Kidney (tissue), 14 donors: ENCODE results near the gene CSNK1G2. TPM values are rescaled to one million over a fixed set of nuclear protein-coding genes. Genes with fewer than 3 reads are reported as not detected.
A peak's percentile ranks its signal among the peaks of the same experiment; 100 is the strongest.

Source experiments
- DNase-seq, 5 donors: peaks; one replicate each; pipeline ENCODE4 v3.0.0-alpha.2; 2013 to 2020
- FAIRE-seq: peaks from 2 replicates; lab custom pipeline; 2012; peaks lifted over from hg19 to GRCh38; lab: Jason Lieb, UNC
- H3K27ac ChIP-seq, 2 donors: one replicate each; pipeline ENCODE4 v1.7.0; 2013; ENCODE audit warnings: low read depth in 2 of 2, low read length in 2 of 2, inconsistent platforms in 1 of 2
- H3K27me3 ChIP-seq: one replicate; pipeline ENCODE4 v1.7.1; 2013; ENCODE audit warnings: low read length, inconsistent platforms; ENCODE audit not compliant: control insufficient read depth, insufficient read depth
- H3K36me3 ChIP-seq, 3 donors: one replicate each; pipeline versions ENCODE4 v1.7.0 to v1.7.1; 2013; ENCODE audit warnings: low read length in 3 of 3, control low read depth in 1 of 3, inconsistent platforms in 1 of 3; ENCODE audit not compliant: insufficient read depth in 3 of 3, control insufficient read depth in 2 of 3
- H3K4me1 ChIP-seq, 3 donors: one replicate each; pipeline versions ENCODE4 v1.7.0 to v1.7.1; 2013; ENCODE audit warnings: low read length in 3 of 3, inconsistent platforms in 1 of 3, low read depth in 1 of 3; ENCODE audit not compliant: control insufficient read depth in 2 of 3, insufficient read depth in 2 of 3
- H3K4me3 ChIP-seq, 3 donors: one replicate each; pipeline versions ENCODE4 v1.7.0 to v1.8.1; 2013; ENCODE audit warnings: low read length in 3 of 3, control low read depth in 1 of 3, inconsistent platforms in 1 of 3
- H3K9ac ChIP-seq, 3 donors: one replicate each; pipeline versions ENCODE4 v1.7.0 to v1.7.1; 2013; ENCODE audit warnings: low read length in 3 of 3, control low read depth in 1 of 3, inconsistent platforms in 1 of 3
- H3K9me3 ChIP-seq, 3 donors: one replicate each; pipeline versions ENCODE4 v1.7.0 to v1.7.1; 2013; ENCODE audit warnings: low read length in 3 of 3, control low read depth in 1 of 3, inconsistent platforms in 1 of 3; ENCODE audit not compliant: control insufficient read depth in 2 of 3, insufficient read depth in 1 of 3
- intact Hi-C: fragments of 100-400 bp; cut with DNase I; formaldehyde crosslinking; loops from one replicate; pipeline ENCODE4 v1.11.1; 2022
- polyA plus RNA-seq: library from polyadenylated mRNA; stranded (reverse); fragments of 350-450 nt; fragmentation: Illumina TruSeq; extraction: RNeasy Lipid Tissue Mini Kit (QIAGEN cat#74804); gene quantifications from one replicate; pipeline ENCODE4 v1.2.3, GENCODE V29; 2014; ENCODE audit warnings: low read depth, low replicate concordance; ENCODE audit not compliant: insufficient read depth
- total RNA-seq: library from RNA; stranded (reverse); fragmentation: NEBNext Ultra II Directional; extraction: Animal tissue kit (Norgen Biotek cat#: 25700); gene quantifications from one replicate; pipeline ENCODE4 v1.2.1, GENCODE V29; 2021
- TF ChIP-seq, protein P1 (sequence below): IDR thresholded peaks from 3 replicates; pipeline ENCODE4 v1.5.1; 2012; ENCODE audit warnings: mild to moderate bottlenecking, moderate library complexity, borderline replicate concordance; ENCODE audit not compliant: insufficient read depth; ENCODE audit errors: extremely low read depth
- donor health status: control.
- donor health status: control.
- donor health status: control.
- donor health status: control.
- donor health status: control.
- donor health status: DM: yes; HTN: yes; CAD: no.
- donor health status: Normal renal cell carcinoma (clear cell type).

CSNK1G2 gene
- total and polyA plus RNA-seq, 2 donors from 2014 or later, result 33.1 to 66.2 TPM

DNA sequence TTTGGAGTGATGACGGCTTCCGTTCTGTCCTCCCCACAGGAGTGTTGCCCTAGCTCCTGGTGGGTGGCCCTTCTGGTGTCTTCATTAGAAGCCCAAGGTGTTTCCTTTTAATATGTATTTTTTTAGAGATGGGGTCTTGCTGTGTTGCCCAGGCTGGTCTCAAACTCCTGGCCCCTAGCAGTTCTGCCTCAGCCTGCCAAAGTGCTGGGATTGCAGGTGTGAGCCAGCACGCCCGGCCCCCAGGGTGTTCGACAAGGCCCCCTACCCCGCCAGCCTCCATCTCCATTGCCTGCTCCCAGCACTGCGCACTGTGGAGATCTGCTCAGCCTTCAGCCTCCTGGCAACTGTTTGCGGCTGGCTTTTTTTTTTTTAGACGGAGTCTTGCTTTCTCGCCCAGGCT, 43.4 kb downstream of the CSNK1G2 start:
- TF ChIP-seq, protein P1, sequence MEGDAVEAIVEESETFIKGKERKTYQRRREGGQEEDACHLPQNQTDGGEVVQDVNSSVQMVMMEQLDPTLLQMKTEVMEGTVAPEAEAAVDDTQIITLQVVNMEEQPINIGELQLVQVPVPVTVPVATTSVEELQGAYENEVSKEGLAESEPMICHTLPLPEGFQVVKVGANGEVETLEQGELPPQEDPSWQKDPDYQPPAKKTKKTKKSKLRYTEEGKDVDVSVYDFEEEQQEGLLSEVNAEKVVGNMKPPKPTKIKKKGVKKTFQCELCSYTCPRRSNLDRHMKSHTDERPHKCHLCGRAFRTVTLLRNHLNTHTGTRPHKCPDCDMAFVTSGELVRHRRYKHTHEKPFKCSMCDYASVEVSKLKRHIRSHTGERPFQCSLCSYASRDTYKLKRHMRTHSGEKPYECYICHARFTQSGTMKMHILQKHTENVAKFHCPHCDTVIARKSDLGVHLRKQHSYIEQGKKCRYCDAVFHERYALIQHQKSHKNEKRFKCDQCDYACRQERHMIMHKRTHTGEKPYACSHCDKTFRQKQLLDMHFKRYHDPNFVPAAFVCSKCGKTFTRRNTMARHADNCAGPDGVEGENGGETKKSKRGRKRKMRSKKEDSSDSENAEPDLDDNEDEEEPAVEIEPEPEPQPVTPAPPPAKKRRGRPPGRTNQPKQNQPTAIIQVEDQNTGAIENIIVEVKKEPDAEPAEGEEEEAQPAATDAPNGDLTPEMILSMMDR, result no peak
- no peak for DNase-seq

DNA sequence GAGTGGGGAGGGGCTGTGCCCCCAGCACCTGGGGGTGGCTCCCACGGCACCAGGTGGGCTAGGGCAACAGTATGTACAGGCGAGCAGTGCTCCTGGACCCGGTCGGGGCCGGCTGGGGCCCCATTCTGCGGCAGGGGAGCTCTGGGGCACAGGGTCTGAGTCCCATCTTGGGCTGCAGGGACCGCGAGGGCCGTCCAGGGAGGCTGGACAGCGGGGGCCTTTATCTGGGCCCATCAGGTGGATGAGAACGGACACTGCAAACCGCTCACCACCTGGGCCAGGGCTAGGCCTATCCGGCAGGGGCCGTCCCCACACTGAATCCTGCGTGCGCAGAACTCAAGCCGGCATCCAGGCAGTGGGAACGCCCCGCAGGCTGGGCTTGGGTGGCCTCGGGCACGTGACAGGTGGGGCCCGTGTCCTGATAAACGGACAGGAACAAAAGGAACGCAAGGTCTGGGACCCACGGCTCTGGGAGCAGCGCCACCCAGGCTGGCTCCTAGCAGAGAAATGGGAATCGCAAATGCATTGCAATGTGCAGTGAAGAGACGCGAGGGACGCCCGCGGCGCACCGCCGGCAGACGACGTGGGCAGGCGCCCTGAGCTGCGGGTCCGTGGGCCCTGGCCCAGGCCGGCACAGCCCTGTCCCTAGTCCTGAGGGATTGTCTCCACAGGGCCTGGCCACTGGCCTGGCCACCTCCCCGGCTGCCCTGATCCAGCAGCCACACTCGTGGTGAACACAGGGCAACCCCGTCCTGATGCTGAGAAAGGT, 44.8 kb downstream of the CSNK1G2 start:
- intact Hi-C loops, result no loop called here
- Histone ChIP-seq H3K9ac (no peak overlapping the region), H3K9me3 (no peaks in the 10 kb centered on the region), H3K27ac (no peak overlapping the region), H3K4me3 (no peak overlapping the region), H3K27me3 (no peaks in the 10 kb centered on the region), H3K36me3 (peaks cover 2 to 20% (median 9%) of the 10 kb centered on the region in 3 donors), H3K4me1 (no peaks in the 10 kb centered on the region)
- peak in 1 of 5 donors; percentile 75 for DNase-seq
- FAIRE-seq, result no peak
- TF ChIP-seq, protein P1, result no peak

More for the DNA sequence above, 43.4 kb downstream of the CSNK1G2 start:
- no peak overlapping the region for H3K9ac ChIP-seq
- intact Hi-C loops, result no loop called here
- H3K27ac ChIP-seq, result no peak overlapping the region
- FAIRE-seq, result no peak
- H3K36me3 ChIP-seq, result peaks cover 2 to 6% (median 2%) of the 10 kb centered on the region in 3 donors
- H3K4me3 ChIP-seq, result no peak overlapping the region
- H3K27me3 ChIP-seq, result no peaks in the 10 kb centered on the region
- no peaks in the 10 kb centered on the region for H3K4me1 ChIP-seq
- no peaks in the 10 kb centered on the region for H3K9me3 ChIP-seq

DNA sequence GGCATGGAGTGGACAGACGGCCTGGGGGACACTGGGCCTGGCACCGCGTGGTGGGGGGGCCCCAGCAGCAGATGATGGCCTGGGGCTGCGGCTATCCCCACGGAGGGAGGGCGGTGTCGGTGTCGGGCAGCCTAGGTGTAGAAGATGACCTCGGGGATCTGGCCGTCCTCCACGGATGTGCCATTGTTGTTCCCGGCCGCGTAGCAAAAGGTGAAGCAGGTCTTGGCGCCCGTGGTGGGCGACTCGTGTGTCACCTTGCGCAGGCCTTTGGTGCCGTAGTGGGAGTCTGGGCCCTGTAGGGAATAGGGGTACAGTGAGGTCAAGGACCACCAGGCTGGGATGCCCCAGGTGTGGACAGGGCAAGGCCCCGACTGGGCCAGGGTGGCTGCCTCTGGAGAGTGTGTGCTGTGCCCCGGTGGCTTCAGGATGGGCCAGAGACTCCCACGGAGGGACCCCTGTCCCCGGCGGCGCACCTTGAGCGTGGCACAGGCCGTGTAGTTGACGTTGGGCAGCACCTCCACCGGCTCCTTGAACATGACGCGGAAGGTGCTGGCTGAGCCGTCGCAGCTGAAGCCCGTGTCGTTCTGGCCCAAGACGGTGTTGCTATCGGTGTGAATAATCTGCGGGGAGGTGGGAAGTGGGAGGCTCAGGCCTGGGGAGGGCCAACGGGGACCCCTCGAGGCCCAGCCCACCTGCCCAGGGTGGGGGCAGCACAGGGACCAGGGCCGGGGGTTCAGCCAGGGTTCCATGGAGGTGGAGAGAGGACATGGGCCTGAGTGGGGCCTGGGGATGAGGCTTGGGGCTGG, 45.6 kb downstream of the CSNK1G2 start:
- FAIRE-seq, result no peak
- Histone ChIP-seq H3K36me3 (peaks cover 2 to 20% (median 9%) of the 10 kb centered on the region in 3 donors), H3K9me3 (no peaks in the 10 kb centered on the region), H3K27ac (no peak overlapping the region), H3K27me3 (no peaks in the 10 kb centered on the region), H3K4me3 (no peak overlapping the region), H3K9ac (no peak overlapping the region), H3K4me1 (no peaks in the 10 kb centered on the region)
- intact Hi-C loops, result no loop called here
- peak in 1 of 5 donors; percentile 74 for DNase-seq
- TF ChIP-seq, protein P1, result no peak
